ENCODE measurements around the gene SPEG. TPM values are rescaled to one million over a fixed set of nuclear protein-coding genes. Genes with fewer than 3 reads are reported as not detected.

Gene SPEG
- total RNA-seq, 1 experiment from 2014 or later, result 55.3 TPM

DNA sequence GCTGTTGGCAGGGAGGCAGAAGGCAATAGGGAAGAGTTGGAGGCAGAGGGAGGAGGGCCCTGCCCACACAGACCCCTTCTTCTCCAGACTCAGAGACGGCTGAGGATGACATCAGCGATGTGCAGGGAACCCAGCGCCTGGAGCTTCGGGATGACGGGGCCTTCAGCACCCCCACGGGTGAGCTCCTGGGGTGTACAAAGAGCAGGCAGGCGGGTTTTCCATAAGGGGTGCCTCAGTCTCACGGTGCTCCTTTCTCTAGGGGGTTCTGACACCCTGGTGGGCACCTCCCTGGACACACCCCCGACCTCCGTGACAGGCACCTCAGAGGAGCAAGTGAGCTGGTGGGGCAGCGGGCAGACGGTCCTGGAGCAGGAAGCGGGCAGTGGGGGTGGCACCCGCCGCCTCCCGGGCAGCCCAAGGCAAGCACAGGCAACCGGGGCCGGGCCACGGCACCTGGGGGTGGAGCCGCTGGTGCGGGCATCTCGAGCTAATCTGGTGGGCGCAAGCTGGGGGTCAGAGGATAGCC, 10.0 kb downstream of the SPEG start (continued):
- TF ChIP-seq, protein P1, sequence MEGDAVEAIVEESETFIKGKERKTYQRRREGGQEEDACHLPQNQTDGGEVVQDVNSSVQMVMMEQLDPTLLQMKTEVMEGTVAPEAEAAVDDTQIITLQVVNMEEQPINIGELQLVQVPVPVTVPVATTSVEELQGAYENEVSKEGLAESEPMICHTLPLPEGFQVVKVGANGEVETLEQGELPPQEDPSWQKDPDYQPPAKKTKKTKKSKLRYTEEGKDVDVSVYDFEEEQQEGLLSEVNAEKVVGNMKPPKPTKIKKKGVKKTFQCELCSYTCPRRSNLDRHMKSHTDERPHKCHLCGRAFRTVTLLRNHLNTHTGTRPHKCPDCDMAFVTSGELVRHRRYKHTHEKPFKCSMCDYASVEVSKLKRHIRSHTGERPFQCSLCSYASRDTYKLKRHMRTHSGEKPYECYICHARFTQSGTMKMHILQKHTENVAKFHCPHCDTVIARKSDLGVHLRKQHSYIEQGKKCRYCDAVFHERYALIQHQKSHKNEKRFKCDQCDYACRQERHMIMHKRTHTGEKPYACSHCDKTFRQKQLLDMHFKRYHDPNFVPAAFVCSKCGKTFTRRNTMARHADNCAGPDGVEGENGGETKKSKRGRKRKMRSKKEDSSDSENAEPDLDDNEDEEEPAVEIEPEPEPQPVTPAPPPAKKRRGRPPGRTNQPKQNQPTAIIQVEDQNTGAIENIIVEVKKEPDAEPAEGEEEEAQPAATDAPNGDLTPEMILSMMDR (IDR thresholded peaks at IDR 0.05), result no peak
- TF ChIP-seq ZNF317 (CRISPR knock-in tag; IDR thresholded peaks at IDR 0.05; ENCODE audit: borderline replicate concordance, low read depth), result no peak
- TF ChIP-seq, protein P2, sequence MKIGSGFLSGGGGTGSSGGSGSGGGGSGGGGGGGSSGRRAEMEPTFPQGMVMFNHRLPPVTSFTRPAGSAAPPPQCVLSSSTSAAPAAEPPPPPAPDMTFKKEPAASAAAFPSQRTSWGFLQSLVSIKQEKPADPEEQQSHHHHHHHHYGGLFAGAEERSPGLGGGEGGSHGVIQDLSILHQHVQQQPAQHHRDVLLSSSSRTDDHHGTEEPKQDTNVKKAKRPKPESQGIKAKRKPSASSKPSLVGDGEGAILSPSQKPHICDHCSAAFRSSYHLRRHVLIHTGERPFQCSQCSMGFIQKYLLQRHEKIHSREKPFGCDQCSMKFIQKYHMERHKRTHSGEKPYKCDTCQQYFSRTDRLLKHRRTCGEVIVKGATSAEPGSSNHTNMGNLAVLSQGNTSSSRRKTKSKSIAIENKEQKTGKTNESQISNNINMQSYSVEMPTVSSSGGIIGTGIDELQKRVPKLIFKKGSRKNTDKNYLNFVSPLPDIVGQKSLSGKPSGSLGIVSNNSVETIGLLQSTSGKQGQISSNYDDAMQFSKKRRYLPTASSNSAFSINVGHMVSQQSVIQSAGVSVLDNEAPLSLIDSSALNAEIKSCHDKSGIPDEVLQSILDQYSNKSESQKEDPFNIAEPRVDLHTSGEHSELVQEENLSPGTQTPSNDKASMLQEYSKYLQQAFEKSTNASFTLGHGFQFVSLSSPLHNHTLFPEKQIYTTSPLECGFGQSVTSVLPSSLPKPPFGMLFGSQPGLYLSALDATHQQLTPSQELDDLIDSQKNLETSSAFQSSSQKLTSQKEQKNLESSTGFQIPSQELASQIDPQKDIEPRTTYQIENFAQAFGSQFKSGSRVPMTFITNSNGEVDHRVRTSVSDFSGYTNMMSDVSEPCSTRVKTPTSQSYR (CRISPR knock-in tag; IDR thresholded peaks at IDR 0.05), result no peak
- TF ChIP-seq SOX15 (CRISPR knock-in tag; IDR thresholded peaks at IDR 0.05), result no peak
- TF ChIP-seq ZNF138 (CRISPR knock-in tag; conservative IDR thresholded peaks at IDR 0.05), result no peak

DNA sequence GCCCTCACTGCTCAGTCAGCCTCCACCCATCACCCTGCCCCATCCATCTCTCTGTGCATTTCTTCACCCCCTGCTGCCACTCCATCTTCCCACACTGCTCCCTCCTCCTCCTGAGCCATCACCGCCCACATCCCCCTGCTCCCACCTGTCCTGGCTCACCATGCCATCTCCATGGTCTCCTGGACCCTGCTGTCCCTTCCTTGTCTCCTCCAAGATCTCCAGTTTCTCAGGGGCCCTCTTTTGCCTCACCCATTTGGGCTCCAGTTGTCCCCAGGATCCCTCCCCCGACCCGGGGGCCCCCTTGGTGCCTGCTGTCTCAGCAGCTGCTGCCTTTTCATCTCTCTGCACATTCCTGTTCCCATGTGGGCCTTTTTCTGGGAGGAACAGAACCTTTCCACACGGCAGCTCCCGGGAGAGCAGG, 10.6 kb downstream of the SPEG start:
- H3K9me3 Mint-ChIP-seq, result no peaks in the 10 kb centered on the region
- ChIA-PET CTCF (interaction anchor here (0.6 to 11.1 kb wide), 3 partner anchors 10 to 747 kb away, joined by 7 to 121 read pairs (median 16); partner anchors contain the start of gene SPEG), POLR2A (no interaction called here)
- no peak overlapping the region for H3K4me3 Mint-ChIP-seq
- H3K27ac Mint-ChIP-seq, result no peak overlapping the region
- no peak for ATAC-seq
- no peak for TF ChIP-seq NR1H2 (CRISPR knock-in tag; IDR thresholded peaks at IDR 0.05)
- TF ChIP-seq, protein P3, sequence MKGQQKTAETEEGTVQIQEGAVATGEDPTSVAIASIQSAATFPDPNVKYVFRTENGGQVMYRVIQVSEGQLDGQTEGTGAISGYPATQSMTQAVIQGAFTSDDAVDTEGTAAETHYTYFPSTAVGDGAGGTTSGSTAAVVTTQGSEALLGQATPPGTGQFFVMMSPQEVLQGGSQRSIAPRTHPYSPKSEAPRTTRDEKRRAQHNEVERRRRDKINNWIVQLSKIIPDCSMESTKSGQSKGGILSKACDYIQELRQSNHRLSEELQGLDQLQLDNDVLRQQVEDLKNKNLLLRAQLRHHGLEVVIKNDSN (CRISPR knock-in tag; IDR thresholded peaks at IDR 0.05), result no peak
- no peak for TF ChIP-seq FOXP1 (CRISPR knock-in tag; IDR thresholded peaks at IDR 0.05; ENCODE audit: borderline replicate concordance)
- no peak for TF ChIP-seq OVOL2 (CRISPR knock-in tag; IDR thresholded peaks at IDR 0.05; ENCODE audit: borderline replicate concordance)
- TF ChIP-seq ELF4 (CRISPR knock-in tag; IDR thresholded peaks at IDR 0.05; ENCODE audit: low read depth), result no peak
- no peak for TF ChIP-seq TEAD1 (CRISPR knock-in tag; IDR thresholded peaks at IDR 0.05)
- TF ChIP-seq ZBTB21 (CRISPR knock-in tag; IDR thresholded peaks at IDR 0.05; ENCODE audit: borderline replicate concordance), result no peak
- TF ChIP-seq, protein P4, sequence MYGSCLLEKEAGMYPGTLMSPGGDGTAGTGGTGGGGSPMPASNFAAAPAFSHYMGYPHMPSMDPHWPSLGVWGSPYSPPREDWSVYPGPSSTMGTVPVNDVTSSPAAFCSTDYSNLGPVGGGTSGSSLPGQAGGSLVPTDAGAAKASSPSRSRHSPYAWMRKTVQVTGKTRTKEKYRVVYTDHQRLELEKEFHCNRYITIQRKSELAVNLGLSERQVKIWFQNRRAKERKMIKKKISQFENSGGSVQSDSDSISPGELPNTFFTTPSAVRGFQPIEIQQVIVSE (CRISPR knock-in tag; IDR thresholded peaks at IDR 0.05; ENCODE audit: borderline replicate concordance), result no peak
- no peak for TF ChIP-seq RELA (CRISPR knock-in tag; IDR thresholded peaks at IDR 0.05; ENCODE audit: borderline replicate concordance)
- H3K27me3 Mint-ChIP-seq (ENCODE audit: low read depth), result peaks cover 26% of the 10 kb centered on the region
- H3K4me1 Mint-ChIP-seq, result peaks cover 27% of the 10 kb centered on the region
- peak; percentile 10 for DNase-seq (ENCODE audit: low spot score)
- no peaks in the 10 kb centered on the region for H3K36me3 Mint-ChIP-seq

DNA sequence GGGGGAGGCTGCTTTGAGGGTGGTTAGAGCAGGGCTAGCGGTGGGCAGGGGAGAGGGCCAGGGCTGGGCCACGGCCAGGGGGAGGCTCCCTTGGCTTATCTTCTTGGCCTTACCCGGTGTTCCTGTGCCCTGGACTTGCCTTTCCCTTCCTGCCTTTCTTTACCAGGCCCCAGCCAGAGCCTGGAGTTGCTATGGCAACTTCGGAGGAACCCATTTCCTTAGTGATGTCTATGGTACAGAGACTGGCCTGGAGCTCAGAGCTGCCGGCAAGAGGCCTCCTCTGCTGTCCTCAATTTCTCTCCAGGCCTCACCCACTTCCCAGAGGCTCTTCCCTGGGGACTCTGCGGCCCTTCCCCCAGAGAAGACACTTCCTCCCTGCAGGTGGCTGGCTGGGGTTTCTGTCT, 11.5 kb downstream of the SPEG start:
- no peak for TF ChIP-seq TEAD4 (CRISPR knock-in tag; IDR thresholded peaks at IDR 0.05)
- no peak for TF ChIP-seq EMX1 (CRISPR knock-in tag; IDR thresholded peaks at IDR 0.05)
- TF ChIP-seq, protein P5, sequence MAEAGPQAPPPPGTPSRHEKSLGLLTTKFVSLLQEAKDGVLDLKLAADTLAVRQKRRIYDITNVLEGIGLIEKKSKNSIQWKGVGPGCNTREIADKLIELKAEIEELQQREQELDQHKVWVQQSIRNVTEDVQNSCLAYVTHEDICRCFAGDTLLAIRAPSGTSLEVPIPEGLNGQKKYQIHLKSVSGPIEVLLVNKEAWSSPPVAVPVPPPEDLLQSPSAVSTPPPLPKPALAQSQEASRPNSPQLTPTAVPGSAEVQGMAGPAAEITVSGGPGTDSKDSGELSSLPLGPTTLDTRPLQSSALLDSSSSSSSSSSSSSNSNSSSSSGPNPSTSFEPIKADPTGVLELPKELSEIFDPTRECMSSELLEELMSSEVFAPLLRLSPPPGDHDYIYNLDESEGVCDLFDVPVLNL (CRISPR knock-in tag; IDR thresholded peaks at IDR 0.05; ENCODE audit: borderline replicate concordance, low read depth), result no peak
- no peak for TF ChIP-seq ETV6 (CRISPR knock-in tag; IDR thresholded peaks at IDR 0.05)
- H3K27me3 Mint-ChIP-seq (ENCODE audit: low read depth), result peaks cover 19% of the 10 kb centered on the region
- H3K4me3 Mint-ChIP-seq, result no peak overlapping the region
- DNase-seq (ENCODE audit: low spot score) (peak; percentile 20), ATAC-seq (no peak; the same call in 1 of the 2 replicates)
- no peak overlapping the region for H3K27ac Mint-ChIP-seq
- H3K4me1 Mint-ChIP-seq, result peaks cover 21% of the 10 kb centered on the region
- ChIA-PET POLR2A (interaction anchor here (0.6 to 1.0 kb wide), 2 partner anchors 22 to 482 kb away, joined by 3 read pairs; no protein-coding TSS in a partner anchor), CTCF (interaction anchor here (0.5 to 11.1 kb wide), 16 partner anchors 11 to 84 kb away, joined by 3 to 121 read pairs (median 6); partner anchors contain the start of genes DES, DNPEP and SPEG)
- H3K36me3 Mint-ChIP-seq, result no peaks in the 10 kb centered on the region
- no peaks in the 10 kb centered on the region for H3K9me3 Mint-ChIP-seq
